Measurements from ENCODE around the gene CHST8. TPM values are rescaled to one million over a fixed set of nuclear protein-coding genes. Genes with fewer than 3 reads are reported as not detected.

The CHST8 gene
- total and polyA plus RNA-seq, 2 of the 13 experiments (the other 11 are each of a cell fraction or from before 2014, with no cell fraction given) = not detected

GRCh38 chr19:33681081-33681680 lies 59.4 kb downstream of the CHST8 start:
- intact Hi-C loops (cut with micrococcal nuclease; ENCODE audit: unreplicated experiment) (no loop called here), in situ Hi-C loops (cut with HindIII; ENCODE audit: extremely low pct_ligation_motif_present, low pct_unique_long_range_greater_than_20kb) (no loop called here)
- TF ChIP-seq CHD4 (IDR thresholded peaks at IDR 0.05; ENCODE audit: borderline replicate concordance, low read length) = no peak
- no peak for TF ChIP-seq CREM (IDR thresholded peaks at IDR 0.05)
- TF ChIP-seq CREM (CRISPR knock-in tag; IDR thresholded peaks at IDR 0.05) = no peak
- no peak for TF ChIP-seq ZNF513 (CRISPR knock-in tag; conservative IDR thresholded peaks at IDR 0.05)
- no peak for TF ChIP-seq ZNF225 (CRISPR knock-in tag; IDR thresholded peaks at IDR 0.05)
- TF ChIP-seq CEBPG (CRISPR knock-in tag; IDR thresholded peaks at IDR 0.05) = no peak
- no peak for TF ChIP-seq ZNF292 (CRISPR knock-in tag; IDR thresholded peaks at IDR 0.05; ENCODE audit: borderline replicate concordance, low read depth)
- TF ChIP-seq ZBTB1 (CRISPR knock-in tag; IDR thresholded peaks at IDR 0.05; ENCODE audit: borderline replicate concordance) = no peak
- no peak for TF ChIP-seq SMAD1 (CRISPR knock-in tag; IDR thresholded peaks at IDR 0.05; ENCODE audit: borderline replicate concordance, low read depth)
- no peak for TF ChIP-seq CCDC6 (CRISPR knock-in tag; IDR thresholded peaks at IDR 0.05)
- TF ChIP-seq BHLHE40 (IDR thresholded peaks at IDR 0.05; ENCODE audit: low read length) = no peak
- TF ChIP-seq SRSF4 (IDR thresholded peaks at IDR 0.05; ENCODE audit: low read depth, low read length, poor library complexity, severe bottlenecking) = no peak
- TF ChIP-seq TBX3 (IDR thresholded peaks at IDR 0.05; ENCODE audit: borderline replicate concordance) = no peak
- no peak for TF ChIP-seq PHF8 (CRISPR knock-in tag; IDR thresholded peaks at IDR 0.05)
- TF ChIP-seq ZNF563 (CRISPR knock-in tag; IDR thresholded peaks at IDR 0.05) = no peak
- no peak for TF ChIP-seq KLF11 (CRISPR knock-in tag; IDR thresholded peaks at IDR 0.05)
- TF ChIP-seq TFAP4 (IDR thresholded peaks at IDR 0.05; ENCODE audit: borderline replicate concordance, low read depth) = no peak
- TF ChIP-seq ARHGAP35 (CRISPR knock-in tag; IDR thresholded peaks at IDR 0.05; ENCODE audit: borderline replicate concordance) = no peak
- H3K36me3 ChIP-seq (replicated peaks in 1 of 2; ENCODE audit: control insufficient read depth in 1 of 2, insufficient read depth in 2 of 2, low read length in 2 of 2) = no peaks in the 10 kb centered on the region
- peaks cover under 1 to 25% of the 10 kb centered on the region in 2 experiments; a peak in 4 of 5 replicates for H3K27me3 ChIP-seq (ENCODE audit: control insufficient read depth in 1 of 2, insufficient read depth in 2 of 2, low read length in 2 of 2)
- ChIA-PET CTCF (ENCODE audit: low intra/inter-chr PET ratio, low total read pairs) (no interaction called here), POLR2A (no interaction called here)
- peaks cover 5% of the 10 kb centered on the region; the same call in 1 of the 2 replicates for H4K20me1 ChIP-seq (ENCODE audit: insufficient read depth, low read length)
- H3K4me2 ChIP-seq (ENCODE audit: low read depth, low read length) = no peak overlapping the region
- H3K9me3 ChIP-seq (ENCODE audit: low read length) = no peaks in the 10 kb centered on the region
- no peak overlapping the region for H3K4me3 ChIP-seq (replicated peaks in 1 of 3; ENCODE audit: insufficient read depth in 1 of 3, low read depth in 2 of 3, low read length in 3 of 3)
- ATAC-seq = no peak
- BruUV-seq (replicated peaks) = no TSS peak
- H3K79me2 ChIP-seq (ENCODE audit: insufficient read depth, low read length) = no peaks in the 10 kb centered on the region
- H3K4me1 ChIP-seq (ENCODE audit: insufficient read depth, low read length) = no peaks in the 10 kb centered on the region
- H3K27ac ChIP-seq (ENCODE audit: extremely low read length, insufficient read depth, low read length) = no peak overlapping the region
- 0% methylated on average over 2 of the region's 3 CpGs for WGBS (ENCODE audit: low lambda C conversion rate)
- H2AFZ ChIP-seq (ENCODE audit: low read length) = no peak overlapping the region
- DNase-seq (ENCODE audit: low spot score) = no peak
- no peak for FAIRE-seq
- H3K9ac ChIP-seq (ENCODE audit: insufficient read depth, low read depth, low read length) = no peak overlapping the region

Data from HepG2 (cell line).